Osteocyte (in vitro differentiated cells): ENCODE results near the gene COLQ. TPM values are rescaled to one million over a fixed set of nuclear protein-coding genes. Genes with fewer than 3 reads are reported as not detected.

ENCODE experiments used
- DNase-seq: peaks from one replicate; pipeline ENCODE4 v3.0.0; 2021; ENCODE audit warnings: mixed read lengths; ENCODE audit not compliant: unreplicated experiment; ENCODE audit errors: extremely low spot score
- H3K27ac Mint-ChIP-seq: one replicate; pipeline ENCODE4 v1.8.0; 2021; ENCODE audit warnings: mild to moderate bottlenecking, mixed read lengths; ENCODE audit not compliant: unreplicated experiment
- H3K27me3 Mint-ChIP-seq: one replicate; pipeline ENCODE4 v1.8.0; 2021; ENCODE audit warnings: mixed read lengths; ENCODE audit not compliant: unreplicated experiment
- H3K36me3 Mint-ChIP-seq: one replicate; pipeline ENCODE4 v1.8.0; 2021; ENCODE audit warnings: mixed read lengths; ENCODE audit not compliant: unreplicated experiment
- H3K4me1 Mint-ChIP-seq: one replicate; pipeline ENCODE4 v1.8.0; 2021; ENCODE audit warnings: mixed read lengths; ENCODE audit not compliant: unreplicated experiment
- H3K4me3 Mint-ChIP-seq: one replicate; pipeline ENCODE4 v1.8.0; 2021; ENCODE audit warnings: mild to moderate bottlenecking, moderate library complexity, mixed read lengths; ENCODE audit not compliant: unreplicated experiment
- H3K9me3 Mint-ChIP-seq: one replicate; pipeline ENCODE4 v1.8.0; 2021; ENCODE audit warnings: mixed read lengths; ENCODE audit not compliant: unreplicated experiment
- total RNA-seq: library from RNA; stranded (reverse); gene quantifications from 2 replicates; pipeline ENCODE4 v1.2.1, GENCODE V29; 2021
- TF ChIP-seq, protein P1 (sequence below): fragments of 200-600 bp; sonication (generic); IDR thresholded peaks from 2 replicates; pipeline ENCODE4 v1.5.0; 2021; ENCODE audit warnings: antibody characterized with exemption, mild to moderate bottlenecking, moderate library complexity

COLQ gene
- total RNA-seq, 1 donor from 2014 or later = 2.6 TPM

GRCh38 chr3:15506571-15506970 lies 14.9 kb downstream of the COLQ start:
- Mint-ChIP-seq H3K27ac (no peak overlapping the region), H3K4me1 (no peaks in the 10 kb centered on the region), H3K27me3 (no peaks in the 10 kb centered on the region), H3K36me3 (no peaks in the 10 kb centered on the region), H3K4me3 (no peak overlapping the region), H3K9me3 (no peaks in the 10 kb centered on the region)
- TF ChIP-seq, protein P1, sequence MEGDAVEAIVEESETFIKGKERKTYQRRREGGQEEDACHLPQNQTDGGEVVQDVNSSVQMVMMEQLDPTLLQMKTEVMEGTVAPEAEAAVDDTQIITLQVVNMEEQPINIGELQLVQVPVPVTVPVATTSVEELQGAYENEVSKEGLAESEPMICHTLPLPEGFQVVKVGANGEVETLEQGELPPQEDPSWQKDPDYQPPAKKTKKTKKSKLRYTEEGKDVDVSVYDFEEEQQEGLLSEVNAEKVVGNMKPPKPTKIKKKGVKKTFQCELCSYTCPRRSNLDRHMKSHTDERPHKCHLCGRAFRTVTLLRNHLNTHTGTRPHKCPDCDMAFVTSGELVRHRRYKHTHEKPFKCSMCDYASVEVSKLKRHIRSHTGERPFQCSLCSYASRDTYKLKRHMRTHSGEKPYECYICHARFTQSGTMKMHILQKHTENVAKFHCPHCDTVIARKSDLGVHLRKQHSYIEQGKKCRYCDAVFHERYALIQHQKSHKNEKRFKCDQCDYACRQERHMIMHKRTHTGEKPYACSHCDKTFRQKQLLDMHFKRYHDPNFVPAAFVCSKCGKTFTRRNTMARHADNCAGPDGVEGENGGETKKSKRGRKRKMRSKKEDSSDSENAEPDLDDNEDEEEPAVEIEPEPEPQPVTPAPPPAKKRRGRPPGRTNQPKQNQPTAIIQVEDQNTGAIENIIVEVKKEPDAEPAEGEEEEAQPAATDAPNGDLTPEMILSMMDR = no peak
- DNase-seq = no peak

DNA sequence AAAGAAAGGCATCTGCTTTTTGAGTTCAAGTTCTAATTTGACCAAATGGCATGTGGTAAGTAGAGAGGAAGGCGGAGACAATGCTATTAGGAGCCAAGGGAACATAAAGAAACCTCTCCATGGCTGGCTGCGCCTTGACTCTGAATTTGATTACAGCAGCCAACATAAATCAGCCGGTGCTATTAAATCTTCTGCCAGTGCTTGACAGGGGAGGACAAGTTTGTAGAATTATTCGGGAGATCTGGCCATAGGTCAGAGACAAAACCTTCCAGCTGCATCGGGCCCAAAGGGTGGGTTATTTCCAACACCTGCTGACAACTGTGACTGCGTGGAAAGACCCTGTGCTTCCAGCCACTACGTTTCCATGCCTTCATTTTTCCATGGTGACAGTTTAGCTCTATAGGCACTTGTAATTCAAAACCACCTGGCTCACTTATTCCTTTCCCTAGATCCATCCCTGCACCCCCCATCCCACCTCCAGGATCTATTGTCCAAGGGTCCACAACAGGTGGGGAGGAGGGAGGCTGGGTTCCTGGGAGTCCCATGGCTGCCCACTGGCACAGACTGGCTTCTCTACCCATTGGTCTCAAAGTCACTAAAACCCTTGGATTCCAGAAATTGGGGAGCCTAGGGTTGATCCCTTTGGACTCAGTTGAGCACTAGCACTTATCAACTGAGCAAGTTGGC lies 15.9 kb downstream of the COLQ start:
- TF ChIP-seq, protein P1 = no peak
- Mint-ChIP-seq H3K36me3 (no peaks in the 10 kb centered on the region), H3K4me3 (no peak overlapping the region), H3K4me1 (no peaks in the 10 kb centered on the region), H3K27ac (no peak overlapping the region), H3K9me3 (no peaks in the 10 kb centered on the region), H3K27me3 (no peaks in the 10 kb centered on the region)
- DNase-seq = no peak

DNA sequence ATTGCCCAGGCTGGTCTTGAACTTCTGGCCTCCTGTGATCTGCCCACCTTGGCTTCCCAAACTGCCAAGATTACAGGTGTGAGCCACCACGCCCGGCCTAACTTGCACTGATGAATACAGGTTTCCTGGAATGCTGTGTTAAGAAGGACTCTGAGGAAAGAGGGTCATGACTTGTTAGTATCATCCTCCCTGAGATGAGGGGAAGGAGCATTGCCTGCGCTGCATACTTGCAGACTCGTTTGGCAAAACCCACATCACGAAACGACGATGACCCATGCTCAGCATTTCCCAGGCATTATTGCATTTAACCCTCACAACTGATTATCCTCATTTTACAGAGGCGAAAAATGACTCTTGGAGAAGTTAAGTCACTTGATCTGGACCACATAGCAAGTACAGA lies 18.9 kb downstream of the COLQ start:
- Mint-ChIP-seq H3K27me3 (no peaks in the 10 kb centered on the region), H3K27ac (no peak overlapping the region), H3K36me3 (no peaks in the 10 kb centered on the region), H3K9me3 (no peaks in the 10 kb centered on the region), H3K4me1 (no peaks in the 10 kb centered on the region), H3K4me3 (no peak overlapping the region)
- DNase-seq = no peak
- TF ChIP-seq, protein P1 = no peak

GRCh38 chr3:15501126-15501525 lies 20.4 kb downstream of the COLQ start:
- no peak for DNase-seq
- Mint-ChIP-seq H3K4me3 (no peak overlapping the region), H3K36me3 (no peaks in the 10 kb centered on the region), H3K27ac (no peak overlapping the region), H3K27me3 (no peaks in the 10 kb centered on the region), H3K4me1 (no peaks in the 10 kb centered on the region), H3K9me3 (no peaks in the 10 kb centered on the region)
- TF ChIP-seq, protein P1 = no peak

GRCh38 chr3:15500107-15500724 lies 21.3 kb downstream of the COLQ start:
- H3K27ac Mint-ChIP-seq = no peak overlapping the region
- DNase-seq = no peak
- no peak overlapping the region for H3K4me3 Mint-ChIP-seq
- TF ChIP-seq, protein P1 = no peak
- no peaks in the 10 kb centered on the region for H3K27me3 Mint-ChIP-seq
- H3K9me3 Mint-ChIP-seq = no peaks in the 10 kb centered on the region
- H3K36me3 Mint-ChIP-seq = no peaks in the 10 kb centered on the region
- no peaks in the 10 kb centered on the region for H3K4me1 Mint-ChIP-seq
